Right lobe of liver (tissue), 6 donors: Measurements from ENCODE around the gene CCSAP. TPM values are rescaled to one million over a fixed set of nuclear protein-coding genes. Genes with fewer than 3 reads are reported as not detected.

Source experiments
- ATAC-seq, 4 donors: fragments of 200-7000 bp; cut with Tn5 transposase; one replicate each; pipeline ENCODE4 v1.9.1; 2020; ENCODE audit warnings: mild to moderate bottlenecking in 4 of 4, moderate library complexity in 4 of 4
- DNase-seq, 3 donors: peaks; one replicate each; pipeline ENCODE4 v3.0.0-alpha.2; 2020
- H3K27ac ChIP-seq, 3 donors: fragments of 200-600 bp; one replicate each; pipeline ENCODE4 v1.8.0; 2022
- H3K27me3 ChIP-seq, 2 donors: fragments of 200-600 bp; one replicate each; pipeline ENCODE4 v1.8.0; 2022
- H3K36me3 ChIP-seq, 4 donors: fragments of 200-600 bp; sonication (generic) in 1 of 4; one replicate each; pipeline versions ENCODE4 v1.5.1 to v1.8.0; 2017 to 2022; ENCODE audit warnings: control low read depth in 1 of 4
- H3K4me1 ChIP-seq, 4 donors: fragments of 200-600 bp; sonication (generic) in 1 of 4; one replicate each; pipeline versions ENCODE4 v1.5.1 to v1.8.0; 2017 to 2022; ENCODE audit warnings: control low read depth in 1 of 4
- H3K4me3 ChIP-seq, 3 donors: fragments of 200-600 bp; one replicate each; pipeline ENCODE4 v1.8.0; 2022
- H3K9me3 ChIP-seq, 4 donors: fragments of 200-600 bp; sonication (generic) in 1 of 4; one replicate each; pipeline versions ENCODE4 v1.5.1 to v1.8.0; 2017 to 2022; ENCODE audit warnings: control low read depth in 1 of 4
- CTCF ChIP-seq, 4 donors: fragments of 200-600 bp in 3 of 4; fragments of 450-650 bp in 1 of 4; IDR thresholded peaks; one replicate each; pipeline versions ENCODE4 v1.5.1 to v1.8.0; 2016 to 2022; ENCODE audit warnings: antibody characterized with exemption in 4 of 4, mild to moderate bottlenecking in 2 of 4
- POLR2A ChIP-seq: fragments of 450-650 bp; IDR thresholded peaks from one replicate; pipeline ENCODE4 v1.6.1; 2017; ENCODE audit warnings: antibody characterized with exemption, mild to moderate bottlenecking
- whole genome bisulfite sequencing: methylation state at CpG from one replicate; pipeline ENCODE4 v1.1.6; 2018; ENCODE audit warnings: low coverage, low lambda C conversion rate; ENCODE audit not compliant: insufficient coverage; ENCODE audit errors: missing lambda C conversion rate; 5-methylcytosine and 5-hydroxymethylcytosine counted together
- intact Hi-C, 2 donors: fragments of 100-400 bp; cut with DNase I; formaldehyde crosslinking; loops; one replicate each; pipeline versions ENCODE4 v1.11.2 to v1.14.1; 2022
- total RNA-seq, 6 experiments: library from RNA; depleted of rRNA in 2 of 6; stranded (reverse); fragments of >200 nt in 2 of 6; fragmentation: NEBNext Ultra II Directional in 3 of 6; extraction: Animal tissue kit (Norgen Biotek cat#: 25700) in 3 of 6; gene quantifications; one replicate each; pipeline versions ENCODE4 v1.1.0 to v1.2.4, GENCODE V29; 2016 to 2023
- donor health status: DM: no; HTN: yes; CAD: no.
- donor health status: DM: no; HTN: no; CAD: no.
- donor health status: DM: no; HTN: no; CAD: no.
- donor health status: DM: no; HTN: yes; CAD: no.
- donor health status: DM: no; HTN: yes; CAD: no.

CCSAP gene
- total RNA-seq, 6 experiments from 2014 or later: 1.4 to 3.2 (median 1.7) TPM

- H3K27ac ChIP-seq: no peak overlapping the region
- no peaks in the 10 kb centered on the region for H3K9me3 ChIP-seq
- WGBS: 83% methylated on average over 2 of the region's 6 CpGs
- TF ChIP-seq CTCF (IDR thresholded peaks at IDR 0.05) (no peak), POLR2A (no peak)
- DNase-seq (no peak), ATAC-seq (no peak)
- no peak overlapping the region for H3K4me3 ChIP-seq
- intact Hi-C loops: no loop called here
- H3K4me1 ChIP-seq: no peaks in the 10 kb centered on the region
- H3K27me3 ChIP-seq: no peaks in the 10 kb centered on the region
- no peaks in the 10 kb centered on the region for H3K36me3 ChIP-seq
Measured at GRCh38 chr1:229376521-229376920, 33.7 kb upstream of the CCSAP start.

GRCh38 chr1:229374485-229374884 lies 31.6 kb upstream of the CCSAP start:
- intact Hi-C loops: no loop called here
- 89% methylated on average over 6 of the region's 8 CpGs for WGBS
- TF ChIP-seq POLR2A (no peak), CTCF (IDR thresholded peaks at IDR 0.05) (no peak)

GRCh38 chr1:229373395-229373794 lies 30.5 kb upstream of the CCSAP start:
- no peak for ATAC-seq
- intact Hi-C loops: no loop called here
- Histone ChIP-seq H3K27ac (no peak overlapping the region), H3K36me3 (no peaks in the 10 kb centered on the region), H3K9me3 (no peaks in the 10 kb centered on the region), H3K4me3 (no peak overlapping the region), H3K27me3 (no peaks in the 10 kb centered on the region), H3K4me1 (no peaks in the 10 kb centered on the region)
- DNase-seq: no peak
- TF ChIP-seq POLR2A (no peak), CTCF (IDR thresholded peaks at IDR 0.05) (no peak)
- 67% methylated on average over 6 of the region's 6 CpGs for WGBS

More at GRCh38 chr1:229374485-229374884, 31.6 kb upstream of the CCSAP start:
- H3K4me1 ChIP-seq: no peaks in the 10 kb centered on the region
- H3K9me3 ChIP-seq: no peaks in the 10 kb centered on the region
- H3K27ac ChIP-seq: no peak overlapping the region
- ATAC-seq (no peak), DNase-seq (no peak)
- H3K4me3 ChIP-seq: no peak overlapping the region
- H3K27me3 ChIP-seq: no peaks in the 10 kb centered on the region
- H3K36me3 ChIP-seq: no peaks in the 10 kb centered on the region

- TF ChIP-seq POLR2A: no peak
- no peak for ATAC-seq
- intact Hi-C loops: no loop called here
Measured at GRCh38 chr1:229372251-229372650, 29.4 kb upstream of the CCSAP start.

GRCh38 chr1:229371624-229372023 lies 28.8 kb upstream of the CCSAP start:
- no peaks in the 10 kb centered on the region for H3K27me3 ChIP-seq
- no peak overlapping the region for H3K4me3 ChIP-seq
- intact Hi-C loops: no loop called here
- no peak for DNase-seq
- ATAC-seq: no peak
- WGBS: 94% methylated on average over 6 of the region's 6 CpGs
- no peak overlapping the region for H3K27ac ChIP-seq
- no peak for TF ChIP-seq CTCF (IDR thresholded peaks at IDR 0.05)
- no peak for TF ChIP-seq POLR2A
- H3K9me3 ChIP-seq: no peaks in the 10 kb centered on the region
- no peaks in the 10 kb centered on the region for H3K36me3 ChIP-seq
- H3K4me1 ChIP-seq: no peaks in the 10 kb centered on the region

More at GRCh38 chr1:229372251-229372650, 29.4 kb upstream of the CCSAP start:
- Histone ChIP-seq H3K9me3 (no peaks in the 10 kb centered on the region), H3K4me3 (no peak overlapping the region), H3K27ac (no peak overlapping the region), H3K36me3 (no peaks in the 10 kb centered on the region), H3K27me3 (no peaks in the 10 kb centered on the region), H3K4me1 (no peaks in the 10 kb centered on the region)
- DNase-seq: no peak
